AG04449 (cell line): Measurements from ENCODE around the gene MYBPC2.

ENCODE experiments used
- CTCF ChIA-PET: fragments of 350-600 bp; formaldehyde crosslinking; extraction: SDS; loops from one replicate; lab custom pipeline; 2021; ENCODE audit warnings: antibody characterized with exemption; lab: Yijun Ruan, JAX
- POLR2A ChIA-PET: fragments of 400-600, 350-600 bp; formaldehyde crosslinking; extraction: SDS; loops from one replicate; lab custom pipeline; 2020; ENCODE audit warnings: antibody characterized with exemption, inconsistent platforms; lab: Yijun Ruan, JAX
- DNase-seq: peaks from one replicate; pipeline ENCODE4 v3.0.0-alpha.2; 2010; ENCODE audit warnings: low read depth, low spot score
- H3K4me3 ChIP-seq: 2 replicates; pipeline ENCODE4 v1.5.1; 2011; ENCODE audit warnings: low read depth, mild to moderate bottlenecking, control low read depth, low read length
- TF ChIP-seq, protein P1 (sequence below): IDR thresholded peaks from one replicate; pipeline ENCODE4 v1.5.1; 2011; ENCODE audit warnings: mild to moderate bottlenecking, moderate library complexity, low read length, control low read depth, inconsistent platforms; ENCODE audit not compliant: insufficient read depth; ENCODE audit errors: missing control alignments

Gene MYBPC2

DNA sequence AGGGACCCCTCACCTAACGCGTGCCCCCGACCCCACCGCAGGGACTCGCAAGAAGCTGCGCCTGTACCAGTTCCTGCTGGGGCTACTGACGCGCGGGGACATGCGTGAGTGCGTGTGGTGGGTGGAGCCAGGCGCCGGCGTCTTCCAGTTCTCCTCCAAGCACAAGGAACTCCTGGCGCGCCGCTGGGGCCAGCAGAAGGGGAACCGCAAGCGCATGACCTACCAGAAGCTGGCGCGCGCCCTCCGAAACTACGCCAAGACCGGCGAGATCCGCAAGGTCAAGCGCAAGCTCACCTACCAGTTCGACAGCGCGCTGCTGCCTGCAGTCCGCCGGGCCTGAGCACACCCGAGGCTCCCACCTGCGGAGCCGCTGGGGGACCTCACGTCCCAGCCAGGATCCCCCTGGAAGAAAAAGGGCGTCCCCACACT lies 4.7 kb upstream of the MYBPC2 start:
- ChIA-PET POLR2A (no interaction called here), CTCF (interaction anchor here (0.8 to 1.5 kb wide), 2 partner anchors 13 to 15 kb away, joined by 3 to 4 read pairs; no protein-coding TSS in a partner anchor)
- peak; percentile 5 for DNase-seq
- TF ChIP-seq, protein P1, sequence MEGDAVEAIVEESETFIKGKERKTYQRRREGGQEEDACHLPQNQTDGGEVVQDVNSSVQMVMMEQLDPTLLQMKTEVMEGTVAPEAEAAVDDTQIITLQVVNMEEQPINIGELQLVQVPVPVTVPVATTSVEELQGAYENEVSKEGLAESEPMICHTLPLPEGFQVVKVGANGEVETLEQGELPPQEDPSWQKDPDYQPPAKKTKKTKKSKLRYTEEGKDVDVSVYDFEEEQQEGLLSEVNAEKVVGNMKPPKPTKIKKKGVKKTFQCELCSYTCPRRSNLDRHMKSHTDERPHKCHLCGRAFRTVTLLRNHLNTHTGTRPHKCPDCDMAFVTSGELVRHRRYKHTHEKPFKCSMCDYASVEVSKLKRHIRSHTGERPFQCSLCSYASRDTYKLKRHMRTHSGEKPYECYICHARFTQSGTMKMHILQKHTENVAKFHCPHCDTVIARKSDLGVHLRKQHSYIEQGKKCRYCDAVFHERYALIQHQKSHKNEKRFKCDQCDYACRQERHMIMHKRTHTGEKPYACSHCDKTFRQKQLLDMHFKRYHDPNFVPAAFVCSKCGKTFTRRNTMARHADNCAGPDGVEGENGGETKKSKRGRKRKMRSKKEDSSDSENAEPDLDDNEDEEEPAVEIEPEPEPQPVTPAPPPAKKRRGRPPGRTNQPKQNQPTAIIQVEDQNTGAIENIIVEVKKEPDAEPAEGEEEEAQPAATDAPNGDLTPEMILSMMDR: no peak
- H3K4me3 ChIP-seq: peak overlapping the region; percentile 25

DNA sequence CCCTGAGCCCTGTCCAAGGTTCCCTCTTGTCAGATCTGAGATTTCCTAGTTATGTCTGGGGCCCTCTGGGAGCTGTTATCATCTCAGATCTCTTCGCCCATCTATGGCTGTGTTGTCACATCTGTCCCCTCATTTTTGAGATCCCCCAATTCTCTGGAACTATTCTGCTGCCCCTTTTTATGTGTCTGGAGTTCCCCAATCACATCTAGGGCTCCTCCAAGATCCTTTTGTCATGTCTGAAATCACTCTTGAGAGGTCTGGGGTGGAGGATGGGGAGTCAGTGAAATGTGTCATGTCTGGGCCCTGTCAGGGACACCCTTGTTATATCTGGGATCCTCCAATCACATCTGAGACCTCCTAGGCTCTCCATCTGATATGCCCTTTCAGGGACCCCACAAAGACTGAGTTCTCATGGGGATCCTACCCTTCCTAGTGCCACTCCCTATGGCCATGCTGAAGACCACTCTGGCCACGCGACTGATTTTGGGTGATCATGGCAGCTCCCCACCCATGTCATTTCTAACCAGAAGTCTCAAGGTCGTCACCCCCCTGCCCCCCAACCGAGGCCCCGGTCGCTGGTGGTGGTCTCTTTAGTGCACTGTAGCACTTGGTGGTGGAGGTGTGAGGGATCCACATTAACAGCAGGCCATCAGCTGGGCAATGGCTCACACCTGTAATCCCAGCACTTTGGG lies 3.8 kb upstream of the MYBPC2 start:
- H3K4me3 ChIP-seq: no peak overlapping the region
- no peak for DNase-seq
- CTCF ChIA-PET: interaction anchor here (0.8 to 1.5 kb wide), 2 partner anchors 14 to 16 kb away, joined by 3 to 4 read pairs; no protein-coding TSS in a partner anchor
- TF ChIP-seq, protein P1: no peak
- POLR2A ChIA-PET: no interaction called here

DNA sequence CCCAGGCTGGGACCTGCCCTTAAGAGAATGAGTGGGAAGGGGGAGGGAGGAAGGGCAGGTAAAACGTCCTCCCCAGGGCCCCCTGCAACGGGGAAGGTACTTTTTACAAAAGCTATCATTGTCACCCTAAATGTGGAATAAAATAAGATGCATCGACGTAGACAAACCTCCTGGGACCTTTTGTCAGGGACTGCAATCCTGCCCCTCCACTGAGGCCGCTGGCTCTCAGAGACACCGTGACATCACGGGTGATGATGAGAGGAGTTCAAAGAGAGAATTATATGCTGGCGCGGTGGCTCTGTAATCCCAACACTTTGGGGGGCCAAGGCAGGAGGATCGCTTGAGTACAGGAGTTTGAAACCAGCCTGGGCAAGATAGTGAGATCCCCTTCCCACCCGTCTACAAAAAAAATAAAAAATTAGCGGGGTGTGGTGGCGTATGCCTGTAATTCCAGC lies 1.8 kb upstream of the MYBPC2 start:
- TF ChIP-seq, protein P1: no peak
- DNase-seq: no peak
- ChIA-PET POLR2A (no interaction called here), CTCF (interaction anchor here (1.0 to 1.1 kb wide), 2 partner anchors 15 to 18 kb away, joined by 3 to 5 read pairs; no protein-coding TSS in a partner anchor)
- no peak overlapping the region; the same call in none of the 2 replicates for H3K4me3 ChIP-seq

DNA sequence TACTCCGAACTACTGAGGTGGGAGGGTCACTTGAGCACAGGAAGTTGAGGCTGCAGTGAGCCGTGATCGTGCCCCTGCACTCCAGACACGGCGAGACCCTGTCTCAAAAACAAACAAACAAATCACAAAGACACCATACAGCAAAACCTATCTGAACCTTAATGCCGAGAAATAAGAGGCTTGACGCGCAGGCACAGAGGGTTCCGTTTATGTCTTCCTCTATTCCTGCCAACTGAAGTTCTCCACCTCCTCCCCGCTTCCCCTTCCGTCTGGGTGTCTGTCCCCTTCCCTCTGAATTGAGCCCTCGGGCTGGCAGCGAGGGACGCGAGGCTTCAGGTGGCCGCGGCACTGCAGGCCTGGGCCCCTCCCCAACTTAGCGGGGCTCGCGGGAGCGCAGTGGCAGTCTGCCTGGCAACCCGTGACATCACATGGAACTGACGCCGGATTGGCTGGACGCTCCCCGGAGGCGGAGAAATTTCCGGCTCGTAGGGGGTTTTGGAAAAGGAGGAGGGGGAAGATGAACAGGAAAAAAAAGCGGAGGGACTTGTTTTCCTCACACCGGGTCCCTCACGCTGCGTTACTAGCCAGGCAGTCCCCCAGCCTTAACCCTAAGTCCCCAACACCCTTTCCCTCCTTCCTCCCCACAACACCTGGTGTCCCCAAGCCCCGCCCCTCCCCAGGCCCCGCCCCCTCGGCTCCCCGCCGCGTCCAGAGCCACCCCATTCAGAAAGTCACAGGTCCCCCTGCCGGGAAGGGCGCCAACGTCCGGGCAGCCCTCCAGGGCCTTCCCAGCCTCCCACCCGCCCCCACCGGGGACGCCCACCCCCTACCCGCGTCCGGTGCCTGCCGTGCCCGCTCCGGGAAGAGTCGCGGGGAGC lies 1.1 kb upstream of the MYBPC2 start:
- peak overlapping the region; percentile 68 for H3K4me3 ChIP-seq
- DNase-seq: no peak
- TF ChIP-seq, protein P1: no peak
- CTCF ChIA-PET: interaction anchor here (1.1 kb wide), 1 partner anchor 19 kb away, joined by 3 read pairs; no protein-coding TSS in a partner anchor
- POLR2A ChIA-PET: no interaction called here

DNA sequence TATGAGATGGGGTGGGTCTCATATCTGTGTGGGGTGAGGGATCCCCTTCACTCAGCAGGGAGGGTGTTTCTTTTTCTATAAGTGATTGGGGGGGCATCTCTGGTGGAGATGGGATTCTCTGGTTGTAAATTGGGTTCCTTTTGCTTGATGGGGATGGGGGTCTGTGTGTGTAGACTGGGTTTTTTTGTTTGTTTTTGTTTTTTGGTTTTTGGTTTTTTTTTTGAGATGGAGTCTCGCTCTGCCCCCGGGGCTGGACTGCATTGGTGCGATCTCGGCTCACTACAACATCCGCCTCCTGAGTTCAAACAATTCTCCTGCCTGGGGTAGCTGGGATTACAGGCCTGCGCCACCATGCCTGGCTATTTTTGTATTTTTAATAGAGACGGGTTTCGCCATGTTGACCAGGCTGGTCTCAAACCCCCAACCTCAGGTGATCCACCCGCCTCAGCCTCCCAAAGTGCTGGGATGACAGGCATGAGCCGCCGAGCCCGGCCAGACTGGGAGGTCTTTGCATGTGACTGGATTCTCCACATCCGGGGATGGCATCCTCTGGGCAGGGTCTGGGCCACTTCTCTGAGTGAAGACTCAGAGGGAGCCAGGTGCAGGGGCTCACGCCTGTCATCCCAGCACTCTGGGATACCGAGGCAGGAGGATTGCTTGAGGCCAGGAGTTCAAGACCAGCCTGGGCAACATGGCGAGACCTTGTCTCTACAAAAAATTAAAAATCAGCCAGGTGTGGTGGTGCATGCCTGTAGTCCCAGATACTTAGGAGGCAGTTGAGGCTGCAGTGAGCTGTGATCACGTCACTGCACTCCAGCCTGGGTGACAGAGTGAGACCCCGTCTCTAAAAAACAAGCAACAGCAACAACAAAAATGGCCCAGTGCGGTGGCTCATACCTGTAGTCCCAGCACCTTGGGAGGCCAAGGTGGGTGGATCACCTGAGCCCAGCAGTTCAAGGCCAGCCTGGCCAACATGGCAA lies 799 bp downstream of the MYBPC2 start:
- ChIA-PET POLR2A (no interaction called here), CTCF (no interaction called here)
- H3K4me3 ChIP-seq: no peak overlapping the region
- TF ChIP-seq, protein P1: no peak
- DNase-seq: no peak
